Pancreas (tissue), 10 donors: ENCODE data around the gene SLC17A7. TPM values are rescaled to one million over a fixed set of nuclear protein-coding genes. Genes with fewer than 3 reads are reported as not detected.

Experiments
- ATAC-seq, 4 donors: fragments of 200-7000 bp; cut with Tn5 transposase; one replicate each; pipeline versions ENCODE4 v1.8.0 to v1.9.1; 2020; ENCODE audit warnings: mild to moderate bottlenecking in 4 of 4, moderate library complexity in 4 of 4
- DNase-seq, 6 donors: peaks; one replicate each; pipeline ENCODE4 v3.0.0-alpha.2; 2020
- FAIRE-seq: peaks from 2 replicates; lab custom pipeline; 2012; peaks lifted over from hg19 to GRCh38; lab: Jason Lieb, UNC
- H3K27ac ChIP-seq, 4 donors: fragments of 200-600 bp; sonication (generic); 1 replicate in 3 of 4; 2 replicates in 1 of 4; pipeline versions ENCODE4 v1.5.0 to v1.8.0; 2020
- H3K27me3 ChIP-seq, 4 donors: fragments of 200-600 bp; one replicate each; pipeline ENCODE4 v1.8.0; 2021
- H3K36me3 ChIP-seq, 3 donors: fragments of 200-600 bp; sonication (generic) in 1 of 3; one replicate each; pipeline versions ENCODE4 v1.5.0 to v1.8.0; 2020 to 2021
- H3K4me1 ChIP-seq, 3 donors: fragments of 200-600 bp; one replicate each; pipeline ENCODE4 v1.8.0; 2021
- H3K4me3 ChIP-seq, 4 donors: fragments of 200-600 bp; sonication (generic) in 2 of 4; one replicate each; pipeline versions ENCODE4 v1.5.0 to v1.8.0; 2020 to 2021
- H3K9me3 ChIP-seq, 4 donors: fragments of 200-600 bp; one replicate each; pipeline ENCODE4 v1.8.0; 2021
- WGBS, 2 donors: extraction: QIAGEN DNeasy Blood & Tissue Kit; methylation state at CpG; one replicate each; pipeline ENCODE4 v1.1.7; 2013; 5-methylcytosine and 5-hydroxymethylcytosine counted together
- intact Hi-C, 3 donors: fragments of 100-400 bp; cut with DNase I; formaldehyde crosslinking; loops; one replicate each; pipeline versions ENCODE4 v1.11.1 to v1.14.2; 2022
- polyA plus RNA-seq, 2 donors: library from polyadenylated mRNA; stranded (reverse); fragments of 200-250 nt; gene quantifications; one replicate each; pipeline ENCODE4 v1.2.3, GENCODE V29; 2013
- total RNA-seq, 6 donors: library from RNA; stranded (reverse); fragmentation: NEBNext Ultra II Directional in 4 of 6; extraction: Animal tissue kit (Norgen Biotek cat#: 25700) in 4 of 6; gene quantifications; one replicate each; pipeline versions ENCODE4 v1.2.1 to v1.2.4, GENCODE V29; 2021 to 2023
- TF ChIP-seq, protein P1 (sequence below), 4 donors: fragments of 200-600 bp; sonication (generic) in 3 of 4; IDR thresholded peaks; one replicate each; pipeline versions ENCODE4 v1.5.0 to v1.8.0; 2021; ENCODE audit warnings: antibody characterized with exemption in 4 of 4
- donor health status: healthy with polysubstance abuse.
- donor health status: DM: no; HTN: no; CAD: no; lungs with moderate emphysema.
- donor health status: DM: no; HTN: no; CAD: no.
- donor health status: control.
- donor health status: control.
- donor health status: Bipolar disorder and iron deficiency.
- donor health status: DM: yes; HTN: yes; CAD: no.
- donor health status: DM: no; HTN: no; CAD: no.
- donor health status: DM: no; HTN: no; CAD: no.
- donor health status: DM: yes; HTN: yes; CAD: no.

The SLC17A7 gene
- total and polyA plus RNA-seq, 8 donors, result 0.13 to 0.53 (median 0.31) TPM; not detected in 1

DNA sequence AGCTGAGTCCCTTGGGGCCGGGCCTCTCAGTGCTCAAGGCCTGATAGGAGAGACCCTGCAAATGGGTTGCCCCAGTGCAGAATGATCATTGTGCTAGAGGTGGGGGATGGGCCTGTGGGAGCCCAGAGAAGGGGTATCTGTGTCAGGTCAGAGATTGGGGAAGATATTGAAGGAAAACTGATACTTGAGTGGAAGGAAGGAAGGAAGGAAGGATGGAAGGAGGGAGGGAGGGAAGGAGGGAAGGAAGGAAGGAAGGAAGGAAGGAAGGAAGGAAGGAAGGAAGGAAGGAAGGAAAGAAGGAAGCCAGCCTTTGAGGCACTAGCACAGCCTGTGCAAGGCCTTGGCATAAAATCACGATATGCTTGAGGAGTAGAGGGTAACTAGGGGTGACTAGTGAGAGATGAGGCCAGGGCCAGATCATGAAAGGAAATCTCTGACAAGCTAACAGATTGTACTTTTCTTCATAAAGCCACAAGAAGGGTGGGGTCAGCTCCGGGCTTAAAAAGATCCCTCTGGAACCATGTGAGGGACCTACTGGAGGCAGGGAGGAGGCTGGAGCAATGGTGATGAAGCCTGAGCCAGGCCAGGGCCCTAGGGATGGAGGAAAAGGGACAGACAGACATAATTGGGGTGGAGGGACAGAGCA is 29.5 kb downstream of the SLC17A7 start:
- intact Hi-C loops, result no loop called here
- WGBS, 2 donors, result 69 to 77% methylated on average over 3 of the region's 3 CpGs
- FAIRE-seq, result no peak

DNA sequence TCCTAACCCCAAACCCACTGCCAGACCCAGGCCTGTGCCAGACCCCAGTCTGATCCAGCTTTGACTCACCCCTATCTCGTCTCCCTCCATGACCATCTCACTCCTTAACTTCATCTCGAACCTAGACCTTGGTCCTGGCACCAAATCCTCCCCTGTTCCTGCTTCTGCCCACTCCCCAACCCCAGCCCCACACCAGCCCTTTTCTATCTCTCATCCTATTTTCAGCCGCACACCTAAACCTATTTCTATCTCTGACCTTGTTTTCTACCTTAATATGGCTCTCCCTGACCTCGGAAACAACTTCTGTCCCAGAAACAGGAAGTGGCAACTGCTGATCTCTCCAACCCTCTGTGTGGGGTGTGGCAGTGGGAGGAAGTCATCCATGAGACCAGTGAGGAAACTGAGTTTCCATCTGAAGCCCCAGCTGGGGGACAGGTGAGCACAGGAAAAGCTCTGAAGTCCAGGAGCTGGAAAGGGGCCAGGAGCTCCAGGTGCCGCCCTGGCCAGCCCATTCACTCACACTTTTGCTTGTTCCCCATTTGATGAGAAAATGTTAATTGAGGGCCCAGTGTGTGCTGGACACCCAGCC is 31.8 kb downstream of the SLC17A7 start:
- TF ChIP-seq, protein P1, sequence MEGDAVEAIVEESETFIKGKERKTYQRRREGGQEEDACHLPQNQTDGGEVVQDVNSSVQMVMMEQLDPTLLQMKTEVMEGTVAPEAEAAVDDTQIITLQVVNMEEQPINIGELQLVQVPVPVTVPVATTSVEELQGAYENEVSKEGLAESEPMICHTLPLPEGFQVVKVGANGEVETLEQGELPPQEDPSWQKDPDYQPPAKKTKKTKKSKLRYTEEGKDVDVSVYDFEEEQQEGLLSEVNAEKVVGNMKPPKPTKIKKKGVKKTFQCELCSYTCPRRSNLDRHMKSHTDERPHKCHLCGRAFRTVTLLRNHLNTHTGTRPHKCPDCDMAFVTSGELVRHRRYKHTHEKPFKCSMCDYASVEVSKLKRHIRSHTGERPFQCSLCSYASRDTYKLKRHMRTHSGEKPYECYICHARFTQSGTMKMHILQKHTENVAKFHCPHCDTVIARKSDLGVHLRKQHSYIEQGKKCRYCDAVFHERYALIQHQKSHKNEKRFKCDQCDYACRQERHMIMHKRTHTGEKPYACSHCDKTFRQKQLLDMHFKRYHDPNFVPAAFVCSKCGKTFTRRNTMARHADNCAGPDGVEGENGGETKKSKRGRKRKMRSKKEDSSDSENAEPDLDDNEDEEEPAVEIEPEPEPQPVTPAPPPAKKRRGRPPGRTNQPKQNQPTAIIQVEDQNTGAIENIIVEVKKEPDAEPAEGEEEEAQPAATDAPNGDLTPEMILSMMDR (IDR thresholded peaks at IDR 0.05), result no peak
- intact Hi-C loops, result no loop called here
- no peak for FAIRE-seq
- WGBS, 2 donors, result 76 to 77% methylated on average over 5 of the region's 5 CpGs
- Histone ChIP-seq H3K27ac (no peak overlapping the region), H3K4me3 (no peak overlapping the region), H3K9me3 (no peaks in the 10 kb centered on the region), H3K36me3 (no peaks in the 10 kb centered on the region), H3K27me3 (no peaks in the 10 kb centered on the region), H3K4me1 (no peaks in the 10 kb centered on the region)
- no peak for DNase-seq
- ATAC-seq, result peak in 2 of 4 donors; percentile 33 to 43

More for the DNA sequence above, 29.5 kb downstream of the SLC17A7 start:
- H3K27ac ChIP-seq, result no peak overlapping the region
- no peaks in the 10 kb centered on the region for H3K36me3 ChIP-seq
- H3K4me1 ChIP-seq, result no peaks in the 10 kb centered on the region
- TF ChIP-seq, protein P1 (IDR thresholded peaks at IDR 0.05), result no peak
- no peaks in the 10 kb centered on the region for H3K27me3 ChIP-seq
- DNase-seq, result no peak
- H3K4me3 ChIP-seq, result no peak overlapping the region
- ATAC-seq, result no peak
- H3K9me3 ChIP-seq, result no peaks in the 10 kb centered on the region

DNA sequence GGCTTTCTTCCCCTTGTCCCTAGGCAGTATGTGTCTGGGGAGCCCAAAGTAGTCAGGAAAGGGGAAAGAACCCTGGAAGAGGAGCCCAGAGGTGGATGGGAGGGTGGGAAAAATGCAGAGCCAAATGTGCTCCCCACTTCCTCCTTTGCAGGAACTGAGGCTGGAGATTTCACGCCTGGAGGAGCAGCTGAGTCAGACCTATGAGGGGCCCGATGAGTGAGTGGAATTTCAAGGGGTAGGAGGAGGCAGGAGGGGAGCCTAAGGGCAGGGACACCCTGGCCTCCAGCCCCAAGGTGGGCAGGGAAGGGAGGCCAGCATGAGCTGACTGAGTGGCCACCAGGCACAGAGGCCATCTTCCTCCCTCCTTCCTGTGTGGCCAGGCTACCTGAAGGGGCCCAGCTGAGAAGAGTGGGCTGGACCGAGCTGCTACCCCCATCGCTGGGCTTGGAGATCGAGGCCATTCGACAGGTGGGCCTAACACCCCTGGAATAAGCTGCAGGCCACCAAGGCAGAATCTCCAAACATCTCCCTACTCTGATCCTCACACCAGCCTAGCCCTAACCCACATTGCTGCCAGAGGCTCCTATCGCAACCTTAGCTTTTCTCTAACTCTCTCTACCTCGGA is 32.4 kb downstream of the SLC17A7 start:
- TF ChIP-seq, protein P1 (IDR thresholded peaks at IDR 0.05), result no peak
- ATAC-seq, result no peak
- Histone ChIP-seq H3K27me3 (no peaks in the 10 kb centered on the region), H3K36me3 (no peaks in the 10 kb centered on the region), H3K4me1 (no peaks in the 10 kb centered on the region), H3K4me3 (no peak overlapping the region), H3K9me3 (no peaks in the 10 kb centered on the region), H3K27ac (no peak overlapping the region)
- WGBS, 2 donors, result 76 to 86% methylated on average over 7 to 8 of the region's 8 CpGs
- no peak for DNase-seq
- FAIRE-seq, result no peak
- intact Hi-C loops, result no loop called here

DNA sequence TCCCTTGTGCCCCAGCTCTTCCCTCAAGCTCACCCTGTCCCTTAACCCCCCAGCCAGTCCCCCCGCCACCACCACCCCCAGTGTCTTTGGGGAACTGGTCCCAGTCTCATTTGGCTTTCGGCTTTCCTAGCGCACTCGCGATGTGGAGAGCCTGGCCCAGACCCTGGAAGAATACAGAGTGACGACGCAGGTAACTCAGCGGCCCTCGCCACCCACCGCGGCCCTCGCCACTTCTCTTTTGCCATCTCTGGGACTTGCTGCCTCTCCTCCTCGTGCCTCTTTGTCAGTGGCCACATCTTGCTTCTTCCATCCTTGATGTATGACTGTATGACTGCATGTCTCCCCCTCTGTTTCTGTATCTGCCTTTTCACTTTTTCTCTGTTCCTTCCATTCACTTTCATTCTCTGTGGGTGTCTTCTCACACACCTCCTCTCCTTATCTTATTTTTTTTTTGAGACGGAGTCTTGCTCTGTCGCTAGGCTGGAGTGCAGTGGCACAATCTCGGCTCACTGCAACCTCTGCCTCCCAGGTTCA is 33.8 kb downstream of the SLC17A7 start:
- ATAC-seq (no peak), FAIRE-seq (no peak), DNase-seq (no peak)
- no peaks in the 10 kb centered on the region for H3K27me3 ChIP-seq
- no peaks in the 10 kb centered on the region for H3K4me1 ChIP-seq
- no peak overlapping the region for H3K4me3 ChIP-seq
- intact Hi-C loops, result no loop called here
- 78 to 80% methylated on average over 12 to 16 of the region's 16 CpGs for WGBS, 2 donors
- H3K9me3 ChIP-seq, result no peaks in the 10 kb centered on the region
- TF ChIP-seq, protein P1 (IDR thresholded peaks at IDR 0.05), result no peak
- H3K36me3 ChIP-seq, result no peaks in the 10 kb centered on the region
- H3K27ac ChIP-seq, result no peak overlapping the region
